Osteocyte (in vitro differentiated cells): Measurements from ENCODE around the gene AQP12B. TPM values are rescaled to one million over a fixed set of nuclear protein-coding genes. Genes with fewer than 3 reads are reported as not detected.

ENCODE experiments used
- DNase-seq: peaks from one replicate; pipeline ENCODE4 v3.0.0; 2021; ENCODE audit warnings: mixed read lengths; ENCODE audit not compliant: unreplicated experiment; ENCODE audit errors: extremely low spot score
- H3K27ac Mint-ChIP-seq: one replicate; pipeline ENCODE4 v1.8.0; 2021; ENCODE audit warnings: mild to moderate bottlenecking, mixed read lengths; ENCODE audit not compliant: unreplicated experiment
- H3K27me3 Mint-ChIP-seq: one replicate; pipeline ENCODE4 v1.8.0; 2021; ENCODE audit warnings: mixed read lengths; ENCODE audit not compliant: unreplicated experiment
- H3K36me3 Mint-ChIP-seq: one replicate; pipeline ENCODE4 v1.8.0; 2021; ENCODE audit warnings: mixed read lengths; ENCODE audit not compliant: unreplicated experiment
- H3K4me1 Mint-ChIP-seq: one replicate; pipeline ENCODE4 v1.8.0; 2021; ENCODE audit warnings: mixed read lengths; ENCODE audit not compliant: unreplicated experiment
- H3K4me3 Mint-ChIP-seq: one replicate; pipeline ENCODE4 v1.8.0; 2021; ENCODE audit warnings: mild to moderate bottlenecking, moderate library complexity, mixed read lengths; ENCODE audit not compliant: unreplicated experiment
- H3K9me3 Mint-ChIP-seq: one replicate; pipeline ENCODE4 v1.8.0; 2021; ENCODE audit warnings: mixed read lengths; ENCODE audit not compliant: unreplicated experiment
- CTCF ChIP-seq: fragments of 200-600 bp; sonication (generic); IDR thresholded peaks from 2 replicates; pipeline ENCODE4 v1.5.0; 2021; ENCODE audit warnings: antibody characterized with exemption, mild to moderate bottlenecking, moderate library complexity
- total RNA-seq: library from RNA; stranded (reverse); gene quantifications from 2 replicates; pipeline ENCODE4 v1.2.1, GENCODE V29; 2021

Gene AQP12B
- total RNA-seq, 1 donor from 2014 or later: not detected

GRCh38 chr2:240725266-240725665, 42.6 kb upstream of the AQP12B start:
- H3K4me3 Mint-ChIP-seq: no peak overlapping the region
- H3K27me3 Mint-ChIP-seq: peaks cover 12% of the 10 kb centered on the region

GRCh38 chr2:240724431-240724830, 41.7 kb upstream of the AQP12B start:
- no peak overlapping the region for H3K4me3 Mint-ChIP-seq
- no peaks in the 10 kb centered on the region for H3K4me1 Mint-ChIP-seq
- no peak overlapping the region for H3K27ac Mint-ChIP-seq

More at GRCh38 chr2:240725266-240725665, 42.6 kb upstream of the AQP12B start:
- TF ChIP-seq CTCF: no peak
- H3K27ac Mint-ChIP-seq: no peak overlapping the region
- no peaks in the 10 kb centered on the region for H3K36me3 Mint-ChIP-seq
- no peaks in the 10 kb centered on the region for H3K9me3 Mint-ChIP-seq
- DNase-seq: no peak
- H3K4me1 Mint-ChIP-seq: no peaks in the 10 kb centered on the region

GRCh38 chr2:240723851-240724250, 41.2 kb upstream of the AQP12B start:
- H3K27me3 Mint-ChIP-seq: peaks cover 7% of the 10 kb centered on the region
- H3K27ac Mint-ChIP-seq: no peak overlapping the region
- H3K36me3 Mint-ChIP-seq: no peaks in the 10 kb centered on the region
- H3K4me3 Mint-ChIP-seq: no peak overlapping the region
- H3K9me3 Mint-ChIP-seq: no peaks in the 10 kb centered on the region
- no peaks in the 10 kb centered on the region for H3K4me1 Mint-ChIP-seq
- TF ChIP-seq CTCF: no peak
- DNase-seq: no peak

More at GRCh38 chr2:240724431-240724830, 41.7 kb upstream of the AQP12B start:
- no peaks in the 10 kb centered on the region for H3K9me3 Mint-ChIP-seq
- no peak for TF ChIP-seq CTCF
- peaks cover 12% of the 10 kb centered on the region for H3K27me3 Mint-ChIP-seq
- H3K36me3 Mint-ChIP-seq: no peaks in the 10 kb centered on the region
- DNase-seq: no peak

- Mint-ChIP-seq H3K4me3 (no peak overlapping the region), H3K4me1 (no peaks in the 10 kb centered on the region), H3K27ac (no peak overlapping the region), H3K36me3 (no peaks in the 10 kb centered on the region), H3K9me3 (no peaks in the 10 kb centered on the region), H3K27me3 (peaks cover 5% of the 10 kb centered on the region)
- no peak for TF ChIP-seq CTCF
- no peak for DNase-seq
Observed at GRCh38 chr2:240722796-240723735, 40.4 kb upstream of the AQP12B start.

- Mint-ChIP-seq H3K27ac (no peak overlapping the region), H3K4me1 (no peaks in the 10 kb centered on the region), H3K27me3 (peaks cover 4% of the 10 kb centered on the region), H3K36me3 (no peaks in the 10 kb centered on the region), H3K4me3 (no peak overlapping the region), H3K9me3 (no peaks in the 10 kb centered on the region)
- DNase-seq: no peak
- TF ChIP-seq CTCF: no peak
Observed at GRCh38 chr2:240722376-240722775, 39.7 kb upstream of the AQP12B start.
